BE2C (cell line): ENCODE data around the gene STIM1.

ENCODE experiments used
- DNase-seq: peaks from one replicate; pipeline ENCODE4 v3.0.0-alpha.2; 2020
- H3K27me3 ChIP-seq: fragments of 250-450 bp; sonication (Bioruptor Pico); 2 replicates; pipeline ENCODE4 v1.5.1; 2020; ENCODE audit warnings: mild to moderate bottlenecking
- H3K36me3 ChIP-seq: fragments of 250-450 bp; sonication (Bioruptor Pico); 2 replicates; pipeline ENCODE4 v1.5.1; 2020; ENCODE audit warnings: mild to moderate bottlenecking
- H3K4me1 ChIP-seq: fragments of 250-450 bp; sonication (Bioruptor Pico); 2 replicates; pipeline ENCODE4 v1.5.1; 2020
- H3K4me3 ChIP-seq: 2 replicates; pipeline ENCODE4 v1.5.1; 2011; ENCODE audit warnings: low read depth, low read length
- H3K9me3 ChIP-seq: fragments of 250-450 bp; sonication (Bioruptor Pico); 2 replicates; pipeline ENCODE4 v1.5.1; 2020
- CTCF ChIP-seq: IDR thresholded peaks from 2 replicates; pipeline ENCODE4 v1.5.1; 2012; ENCODE audit warnings: mild to moderate bottlenecking, low read depth, low read length

The STIM1 gene

DNA sequence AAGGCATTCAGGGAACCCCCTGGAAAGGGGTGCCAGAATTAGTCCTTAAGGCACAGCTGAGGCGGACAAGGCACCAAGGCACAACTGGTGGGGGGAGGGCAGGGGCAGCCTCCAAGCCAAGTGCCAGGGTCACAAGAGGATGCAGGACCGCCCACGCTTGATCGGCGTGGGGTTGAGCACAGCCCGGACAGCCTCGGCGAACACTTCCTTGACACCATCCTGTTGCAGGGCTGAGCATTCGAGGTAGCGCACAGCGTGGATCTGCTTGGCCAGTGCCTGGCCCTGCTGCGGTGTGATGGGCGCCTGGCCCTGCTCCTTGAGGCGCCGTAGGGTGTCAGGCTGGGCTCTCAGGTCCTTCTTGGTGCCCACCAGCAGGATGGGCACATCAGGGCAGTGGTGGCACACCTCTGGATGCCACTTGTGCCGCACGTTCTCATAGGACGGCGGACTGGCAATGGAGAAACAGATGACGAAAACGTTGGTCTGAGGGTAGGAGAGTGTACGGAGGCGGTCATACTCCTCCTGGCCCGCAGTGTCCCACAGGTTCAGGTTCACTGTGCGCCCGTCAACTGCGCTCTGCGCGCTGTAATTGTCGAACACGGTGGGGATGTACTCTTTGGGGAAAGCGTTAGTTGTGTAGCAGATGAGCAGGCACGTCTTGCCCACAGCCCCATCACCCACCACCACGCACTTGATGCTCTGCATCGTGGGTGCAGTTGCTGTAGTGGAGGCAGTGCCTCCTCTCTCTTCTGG is 27.9 kb upstream of the STIM1 start:
- Histone ChIP-seq H3K27me3 (no peaks in the 10 kb centered on the region), H3K36me3 (no peaks in the 10 kb centered on the region), H3K9me3 (no peaks in the 10 kb centered on the region), H3K4me1 (no peaks in the 10 kb centered on the region), H3K4me3 (no peak overlapping the region)
- DNase-seq = no peak
- TF ChIP-seq CTCF = no peak

DNA sequence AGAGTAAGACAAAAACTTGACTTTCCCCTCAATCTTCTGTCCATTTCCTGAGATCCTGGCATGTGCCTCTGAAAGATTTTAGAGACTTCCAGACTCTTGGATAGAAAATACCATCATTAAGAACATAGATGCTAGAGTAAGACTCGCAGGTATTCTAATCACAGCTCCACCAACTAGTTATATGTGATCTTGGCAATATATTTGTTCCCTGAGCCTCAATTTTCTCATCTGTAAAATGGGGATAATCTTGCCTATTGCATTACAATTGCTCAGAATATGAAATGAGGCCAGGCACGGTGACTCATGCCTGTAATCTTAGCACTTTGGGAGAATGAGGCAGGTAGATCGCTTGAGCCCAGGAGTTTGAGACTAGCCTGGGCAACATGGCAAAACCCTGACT is 25.4 kb upstream of the STIM1 start:
- Histone ChIP-seq H3K4me3 (no peak overlapping the region), H3K36me3 (no peaks in the 10 kb centered on the region), H3K4me1 (no peaks in the 10 kb centered on the region), H3K27me3 (no peaks in the 10 kb centered on the region), H3K9me3 (no peaks in the 10 kb centered on the region)
- TF ChIP-seq CTCF = no peak
- DNase-seq = no peak

DNA sequence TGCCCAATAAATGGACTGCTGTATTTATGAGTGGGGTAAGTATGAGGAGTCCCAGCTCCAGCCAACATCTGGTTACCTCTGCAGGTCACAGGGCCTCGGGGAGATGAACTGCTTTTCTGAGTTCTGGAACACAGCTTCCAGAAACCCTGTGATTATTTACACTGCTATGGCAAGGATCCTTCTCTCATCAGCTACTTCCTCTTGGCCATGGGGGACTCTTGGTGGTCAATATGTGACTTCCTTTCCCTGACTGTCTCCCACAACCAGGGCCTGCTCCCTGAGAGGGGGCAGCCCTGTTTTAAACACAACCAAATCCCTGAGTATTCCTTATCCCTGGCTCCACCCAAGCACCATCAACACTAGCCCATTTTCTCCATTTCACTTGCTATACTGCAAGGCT is 24.7 kb upstream of the STIM1 start:
- H3K4me1 ChIP-seq = no peaks in the 10 kb centered on the region
- DNase-seq = no peak
- H3K9me3 ChIP-seq = no peaks in the 10 kb centered on the region
- H3K4me3 ChIP-seq = no peak overlapping the region
- no peaks in the 10 kb centered on the region for H3K36me3 ChIP-seq
- TF ChIP-seq CTCF = no peak
- H3K27me3 ChIP-seq = no peaks in the 10 kb centered on the region

DNA sequence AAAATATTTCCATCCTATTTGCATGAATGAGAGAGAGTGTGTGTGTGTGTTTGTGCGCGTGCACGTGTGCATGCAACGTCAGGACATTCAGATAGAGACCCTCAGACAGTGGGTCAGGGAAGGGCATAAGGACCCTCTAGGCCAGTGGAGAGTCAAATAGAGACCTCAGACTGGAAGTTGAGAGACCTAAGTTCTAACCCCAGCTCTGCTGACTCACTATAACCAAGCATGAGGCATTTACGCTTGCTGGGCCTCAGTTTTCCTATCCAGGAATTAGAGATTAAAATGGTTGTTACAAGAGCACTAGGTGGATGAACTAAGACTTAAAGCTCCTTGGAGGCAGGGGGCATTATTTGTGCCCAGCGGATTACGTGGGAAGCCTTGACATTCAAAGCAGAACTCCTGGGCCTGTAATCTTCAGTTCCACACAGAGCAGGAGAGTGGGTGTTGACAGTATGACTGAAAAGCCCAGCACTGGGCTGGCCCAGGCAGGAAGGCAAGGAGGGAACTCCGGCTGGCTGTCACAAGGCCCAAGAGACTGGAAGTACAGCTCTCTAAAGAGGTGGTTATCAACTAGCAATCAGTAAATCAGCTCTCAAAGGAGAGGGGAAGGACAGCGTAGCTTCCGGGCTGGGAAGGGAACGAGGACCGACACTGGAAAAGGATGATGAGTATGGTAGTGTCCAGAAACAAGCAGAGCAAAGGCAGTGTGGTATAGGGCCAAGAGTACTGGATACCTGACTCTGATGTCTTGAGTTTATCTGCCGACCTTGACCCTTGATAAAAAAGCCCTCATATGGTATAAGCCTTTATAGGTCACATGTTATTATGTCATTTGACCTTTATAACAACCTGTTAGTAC is 23.9 kb upstream of the STIM1 start:
- Histone ChIP-seq H3K36me3 (no peaks in the 10 kb centered on the region), H3K4me1 (no peaks in the 10 kb centered on the region), H3K4me3 (no peak overlapping the region), H3K9me3 (no peaks in the 10 kb centered on the region), H3K27me3 (no peaks in the 10 kb centered on the region)
- no peak for DNase-seq
- no peak for TF ChIP-seq CTCF

DNA sequence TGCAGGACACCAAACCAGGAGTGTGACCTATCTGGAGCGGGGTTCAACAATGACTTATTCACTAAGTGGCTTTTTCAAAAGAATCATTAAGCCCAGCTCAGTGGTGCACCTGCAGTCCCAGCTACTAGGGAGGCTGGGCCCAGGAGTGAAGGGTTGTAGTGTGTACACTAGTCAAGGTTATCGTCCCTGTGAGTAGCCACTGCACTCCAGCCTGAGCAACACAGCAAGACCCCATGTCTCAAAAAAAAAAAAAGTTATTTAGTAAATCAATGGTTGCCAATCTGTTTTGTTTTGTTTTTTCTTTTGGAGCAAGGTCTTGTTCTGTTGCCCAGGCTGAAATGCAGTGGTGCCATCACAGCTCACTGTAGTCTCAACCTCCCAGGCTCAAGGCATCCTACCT is 22.6 kb upstream of the STIM1 start:
- no peaks in the 10 kb centered on the region for H3K27me3 ChIP-seq
- no peaks in the 10 kb centered on the region for H3K36me3 ChIP-seq
- no peaks in the 10 kb centered on the region for H3K4me1 ChIP-seq
- no peak overlapping the region for H3K4me3 ChIP-seq
- no peak for TF ChIP-seq CTCF
- no peaks in the 10 kb centered on the region for H3K9me3 ChIP-seq
- DNase-seq = no peak

- Histone ChIP-seq H3K9me3 (no peaks in the 10 kb centered on the region), H3K4me3 (no peak overlapping the region), H3K36me3 (no peaks in the 10 kb centered on the region), H3K4me1 (no peaks in the 10 kb centered on the region), H3K27me3 (no peaks in the 10 kb centered on the region)
- no peak for TF ChIP-seq CTCF
- no peak for DNase-seq
Observed at GRCh38 chr11:3833449-3833848, 22.0 kb upstream of the STIM1 start.
